Articular chondrocyte of knee joint (primary cell): ENCODE results near the gene ZFYVE26. TPM values are rescaled to one million over a fixed set of nuclear protein-coding genes. Genes with fewer than 3 reads are reported as not detected.

Experiments
- small RNA-seq: library from RNA; depleted of rRNA; stranded (forward); fragments of <200 nt; gene quantifications from one replicate; pipeline ENCODE3, GENCODE V24; 2012
- total RNA-seq: library from RNA; depleted of rRNA; stranded (reverse); fragments of >200 nt; gene quantifications from 2 replicates; pipeline ENCODE4 v1.2.3, GENCODE V29; 2012

The ZFYVE26 gene
- 32.3 and 35.8 TPM in 2 replicates for total RNA-seq

GRCh38 chr14:67816326-67817002, at the start of gene ZFYVE26:
ZFYVE26 (minus strand) TSS chr14:67816590; CDS start chr14:67815963, 627 bp downstream.

GRCh38 chr14:67819563-67820421, 3.4 kb upstream of the ZFYVE26 start, which contains the start of gene RAD51B:
RAD51B (plus strand) TSS chr14:67819779.

DNA sequence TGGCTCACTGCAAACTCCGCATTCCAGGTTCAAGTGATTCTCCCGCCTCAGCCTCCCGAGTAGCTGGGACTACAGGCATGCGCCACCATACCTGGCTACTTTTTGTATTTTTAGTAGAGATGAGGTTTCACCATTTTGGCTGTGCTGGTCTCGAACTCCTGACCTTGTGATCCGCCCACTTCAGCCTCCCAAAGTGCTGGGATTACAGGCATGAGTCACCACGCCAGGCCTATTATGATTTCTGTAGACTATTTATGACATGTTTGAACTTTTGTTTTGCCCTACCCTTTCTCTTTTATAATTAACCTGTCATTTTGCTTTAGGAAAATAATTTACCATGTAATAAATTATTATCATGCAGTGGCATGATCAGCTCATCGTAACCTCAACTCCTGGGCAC, 114.9 kb downstream of the ZFYVE26 start, which contains the start of gene RDH12:
Gene RDH12, plus strand, starts transcription at position 395 of the 400 bp plus-strand sequence. CDS start 20,757 bp downstream, outside the sequence.

Small RNA genes within 50 kb of the gene (small RNA-seq; reads per million reads assigned to genes)
- gene AL049779.3 (not detected), gene RN7SL369P (not detected)

Other genes with a start within 250 kb of the ZFYVE26 start
- 18.2 and 18.3 TPM in 2 replicates for gene PIGH, start 216.3 kb downstream of the ZFYVE26 start, total RNA-seq
- 2.3 and 3.7 TPM in 2 replicates for gene ARG2, start 196.7 kb downstream of the ZFYVE26 start, total RNA-seq
- 66.3 and 78.4 TPM in 2 replicates for gene VTI1B, start 142.0 kb downstream of the ZFYVE26 start, total RNA-seq
- 77.8 and 85.8 TPM in 2 replicates for gene RDH11, start 120.8 kb downstream of the ZFYVE26 start, total RNA-seq
- gene RDH12, start 114.7 kb downstream of the ZFYVE26 start, total RNA-seq = not detected in 2 replicates
- gene RAD51B, start 3.2 kb upstream of the ZFYVE26 start, total RNA-seq = 20.4 and 27.7 TPM in 2 replicates